ENCODE results near the gene LRRC41.
"Not testable (repeated sequence)": the region's sequence is repeated elsewhere in the genome, so short reads cannot be mapped to it uniquely, and the experiment has no call there.

The LRRC41 gene

DNA sequence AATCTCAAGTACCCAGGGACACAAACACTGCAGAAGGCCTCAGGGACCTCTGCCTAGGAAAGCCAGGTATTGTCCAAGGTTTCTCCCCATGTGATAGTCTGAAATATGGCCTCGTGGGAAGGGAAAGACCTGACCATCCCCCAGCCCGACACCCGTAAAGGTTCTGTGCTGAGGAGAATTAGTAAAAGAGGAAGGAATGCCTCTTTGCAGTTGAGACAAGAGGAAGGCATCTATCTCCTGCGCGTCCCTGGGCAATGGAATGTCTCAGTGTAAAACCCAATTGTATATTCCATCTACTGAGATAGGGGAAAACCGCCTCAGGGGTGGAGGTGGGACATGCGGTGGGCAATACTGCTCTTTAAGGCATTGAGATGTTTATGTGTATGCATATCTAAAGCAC, 26.4 kb upstream of the LRRC41 start:
- not testable (repeated sequence) for DNase-seq (ENCODE audit: extremely low spot score, insufficient read length, low read depth); FAIRE-seq

- peak; percentile 67 for FAIRE-seq
- not testable (repeated sequence) for DNase-seq (ENCODE audit: extremely low spot score, insufficient read length, low read depth)
Measured at GRCh38 chr1:46328182-46328581, 24.8 kb upstream of the LRRC41 start.

DNA sequence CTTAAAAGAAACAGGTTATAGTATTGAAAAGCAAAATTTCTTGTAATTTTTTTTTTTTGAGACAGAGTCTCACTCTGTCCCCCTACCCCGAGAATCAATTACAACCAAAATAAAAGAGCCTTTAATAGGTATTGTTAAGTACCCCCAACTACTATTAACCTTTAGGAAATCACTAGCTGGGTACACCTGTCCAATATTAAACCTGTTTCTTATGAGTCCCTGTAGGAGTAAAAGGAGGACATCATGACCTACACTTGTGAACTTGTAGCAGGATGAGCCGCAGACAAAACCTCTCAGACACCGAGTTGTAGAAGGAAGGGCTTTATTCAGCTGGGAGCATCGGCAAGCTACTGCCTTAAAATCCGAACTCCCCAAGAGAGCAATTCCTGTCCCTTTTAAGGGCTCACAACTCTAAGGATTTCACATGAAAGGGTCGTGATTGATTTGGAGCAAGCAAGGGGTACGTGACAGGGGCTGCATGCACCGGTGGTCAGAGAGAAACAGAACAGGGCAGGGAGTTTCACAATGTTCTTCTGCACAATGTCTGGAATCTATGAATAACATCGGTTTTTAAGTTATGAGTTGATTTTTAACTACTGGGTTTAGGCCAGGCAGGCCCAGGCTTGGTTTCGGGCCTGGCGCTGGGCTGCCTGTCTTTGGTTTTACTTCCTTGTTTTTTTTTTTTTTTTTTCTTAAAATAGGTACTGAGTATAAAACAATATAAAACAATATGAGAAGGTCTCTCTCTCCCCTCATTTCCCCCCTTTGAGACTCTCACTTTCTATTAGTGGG, 22.1 kb upstream of the LRRC41 start:
- not testable (repeated sequence) for DNase-seq (ENCODE audit: extremely low spot score, insufficient read length, low read depth)
- FAIRE-seq, result peak; percentile 92

DNA sequence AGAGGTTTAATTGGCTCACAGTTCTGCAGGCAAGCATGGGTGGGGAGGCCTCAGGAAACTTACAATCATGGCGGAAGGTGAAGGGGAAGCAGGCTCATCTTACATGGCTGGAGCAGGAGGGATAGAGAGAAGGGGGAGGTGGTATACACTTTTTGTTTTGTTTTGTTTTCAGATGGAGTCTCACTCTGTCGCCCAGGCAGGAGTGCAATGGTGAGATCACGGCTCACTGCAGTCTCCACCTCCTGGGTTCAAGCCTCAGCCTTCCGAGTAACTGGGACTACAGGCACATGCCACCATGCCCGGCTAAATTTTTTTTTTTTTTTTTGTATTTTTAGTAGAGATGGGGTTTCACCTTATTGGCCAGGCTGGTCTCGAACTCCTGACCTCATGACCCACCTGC, 18.8 kb upstream of the LRRC41 start:
- DNase-seq (ENCODE audit: extremely low spot score, insufficient read length, low read depth); FAIRE-seq: not testable (repeated sequence)

DNA sequence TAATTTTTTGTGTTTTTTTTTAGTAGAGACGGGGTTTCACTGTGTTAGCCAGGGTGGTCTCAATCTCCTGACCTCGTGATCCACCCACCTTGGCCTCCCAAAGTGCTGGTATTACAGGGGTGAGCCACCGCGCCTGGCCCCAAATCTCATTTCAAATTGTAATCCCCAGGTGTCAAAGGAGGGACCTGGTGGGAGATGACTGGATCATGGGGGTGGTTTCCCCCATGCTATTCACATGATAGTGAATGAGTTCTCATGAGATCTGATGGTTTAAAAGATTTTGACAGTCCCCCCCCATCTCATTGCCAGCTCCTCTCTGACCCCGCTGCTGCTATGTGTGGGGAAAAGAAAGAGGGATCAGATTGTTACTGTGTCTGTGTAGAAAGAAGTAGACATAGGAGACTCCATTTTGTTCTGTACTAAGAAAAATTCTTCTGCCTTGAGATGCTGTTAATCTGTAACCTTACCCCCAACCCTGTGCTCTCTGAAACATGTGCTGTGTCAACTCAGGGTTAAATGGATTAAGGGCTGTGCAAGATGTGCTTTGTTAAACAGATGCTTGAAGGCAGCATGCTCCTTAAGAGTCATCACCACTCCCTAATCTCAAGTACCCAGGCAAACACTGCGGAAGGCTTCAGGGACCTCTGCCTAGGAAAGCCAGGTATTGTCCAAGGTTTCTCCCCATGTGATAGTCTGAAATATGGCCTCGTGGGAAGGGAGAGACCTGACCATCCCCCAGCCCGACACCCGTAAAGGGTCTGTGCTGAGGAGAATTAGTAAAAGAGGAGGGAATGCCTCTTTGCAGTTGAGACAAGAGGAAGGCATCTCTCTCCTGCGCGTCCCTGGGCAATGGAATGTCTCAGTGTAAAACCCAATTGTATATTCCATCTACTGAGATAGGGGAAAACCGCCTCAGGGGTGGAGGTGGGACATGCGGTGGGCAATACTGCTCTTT, 16.8 kb upstream of the LRRC41 start:
- FAIRE-seq; DNase-seq (ENCODE audit: extremely low spot score, insufficient read length, low read depth): not testable (repeated sequence)

DNA sequence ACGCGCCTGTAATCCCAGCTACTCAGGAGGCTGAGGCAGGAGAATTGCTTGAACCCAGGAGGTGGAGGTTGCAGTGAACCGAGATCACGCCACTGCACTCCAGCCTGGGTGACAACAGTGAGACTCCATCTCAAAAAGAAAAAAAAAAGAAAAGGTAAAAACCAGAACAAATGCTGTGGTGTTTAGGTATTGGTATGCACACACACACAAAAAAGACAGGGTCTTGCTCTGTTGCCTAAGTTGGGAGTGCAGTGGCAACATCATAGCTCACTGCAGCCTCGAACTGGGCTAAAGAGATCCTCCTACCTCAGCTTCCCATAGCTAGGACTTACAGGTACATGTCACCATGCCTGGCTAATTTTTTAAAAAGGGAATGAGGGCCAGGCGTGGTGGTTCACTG, 15.9 kb upstream of the LRRC41 start:
- DNase-seq (ENCODE audit: extremely low spot score, insufficient read length, low read depth); FAIRE-seq: not testable (repeated sequence)

- FAIRE-seq (no peak), DNase-seq (ENCODE audit: extremely low spot score, insufficient read length, low read depth) (no peak)
Measured at GRCh38 chr1:46317323-46317722, 13.9 kb upstream of the LRRC41 start.

DNA sequence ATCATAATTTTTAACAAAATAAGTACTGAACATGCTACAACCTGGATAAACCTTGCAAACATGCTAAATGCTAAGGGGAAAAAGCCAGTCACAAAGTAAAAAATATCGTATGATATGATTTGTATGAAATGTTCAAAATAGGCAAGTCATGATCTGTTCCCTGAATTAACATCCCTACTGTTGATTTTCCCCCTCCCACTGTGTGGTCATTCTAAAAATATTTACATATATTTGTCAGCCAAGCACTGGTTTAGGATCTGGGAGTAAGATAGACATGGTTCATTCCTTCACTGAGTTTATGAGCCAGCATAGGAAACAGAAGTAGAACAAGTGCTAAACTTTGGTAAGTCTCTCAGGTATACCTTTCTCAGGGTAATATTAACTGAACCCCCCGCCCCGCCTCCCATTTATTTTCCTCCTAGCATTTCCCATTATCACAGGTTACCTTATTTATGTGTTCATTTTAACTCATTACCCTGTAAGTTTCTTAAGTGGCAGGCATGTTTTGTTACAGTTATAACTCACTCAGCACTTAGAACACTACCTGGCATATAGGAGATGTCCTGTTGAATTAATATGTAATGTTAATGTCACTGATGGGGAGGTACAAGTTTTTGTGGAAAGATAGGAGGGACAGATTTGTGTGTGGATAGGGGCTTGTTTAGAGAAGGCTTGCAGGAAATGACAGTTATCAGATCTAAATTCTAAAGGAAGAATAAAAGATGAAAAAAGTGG, 12.4 kb upstream of the LRRC41 start:
- FAIRE-seq (no peak), DNase-seq (ENCODE audit: extremely low spot score, insufficient read length, low read depth) (no peak)

DNA sequence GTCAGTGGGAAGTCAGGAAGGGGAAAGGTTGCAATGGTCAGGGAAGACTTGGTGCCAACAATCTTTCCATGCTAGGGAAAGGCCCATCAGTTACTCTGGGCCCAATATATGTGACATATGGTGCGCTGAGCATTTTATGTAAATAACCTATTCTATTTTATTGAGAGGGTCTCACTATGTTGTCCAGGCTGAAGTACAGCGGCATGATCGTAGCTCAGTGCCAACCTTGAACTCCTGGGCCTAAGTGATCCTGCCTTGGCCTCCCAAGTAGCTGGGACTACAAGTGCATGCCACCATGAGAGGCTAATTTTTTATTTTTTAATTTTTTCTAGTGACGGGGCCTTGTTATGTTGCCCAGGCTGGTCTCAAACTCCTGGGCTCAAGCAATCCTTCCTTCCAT, 6.9 kb upstream of the LRRC41 start:
- FAIRE-seq (no peak), DNase-seq (ENCODE audit: extremely low spot score, insufficient read length, low read depth) (no peak)

GRCh38 chr1:46309401-46310159, 6.2 kb upstream of the LRRC41 start:
- no peak for FAIRE-seq
- DNase-seq (ENCODE audit: extremely low spot score, insufficient read length, low read depth), result no peak

DNA sequence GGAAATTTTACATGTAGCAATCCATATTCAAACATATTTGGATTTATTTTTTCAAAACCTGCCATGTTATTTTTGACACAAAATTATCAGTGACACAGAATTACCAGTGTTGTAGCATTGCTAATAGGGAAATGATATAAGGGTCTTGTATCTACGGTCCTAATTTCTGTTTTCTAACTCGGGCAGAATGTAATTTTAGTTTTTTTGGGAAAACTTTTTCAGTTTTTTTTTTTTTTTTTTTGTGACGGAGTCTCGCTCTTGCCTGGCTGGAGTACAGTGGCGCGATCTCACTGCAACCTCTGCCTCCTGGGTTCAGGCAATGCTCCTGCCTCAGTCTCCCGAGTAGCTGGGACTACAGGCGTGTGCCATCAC, 2.7 kb upstream of the LRRC41 start:
- no peak for FAIRE-seq
- no peak for DNase-seq (ENCODE audit: extremely low spot score, insufficient read length, low read depth)

- FAIRE-seq (no peak), DNase-seq (ENCODE audit: extremely low spot score, insufficient read length, low read depth) (no peak)
Measured at GRCh38 chr1:46303872-46304326, 483 bp upstream of the LRRC41 start.

DNA sequence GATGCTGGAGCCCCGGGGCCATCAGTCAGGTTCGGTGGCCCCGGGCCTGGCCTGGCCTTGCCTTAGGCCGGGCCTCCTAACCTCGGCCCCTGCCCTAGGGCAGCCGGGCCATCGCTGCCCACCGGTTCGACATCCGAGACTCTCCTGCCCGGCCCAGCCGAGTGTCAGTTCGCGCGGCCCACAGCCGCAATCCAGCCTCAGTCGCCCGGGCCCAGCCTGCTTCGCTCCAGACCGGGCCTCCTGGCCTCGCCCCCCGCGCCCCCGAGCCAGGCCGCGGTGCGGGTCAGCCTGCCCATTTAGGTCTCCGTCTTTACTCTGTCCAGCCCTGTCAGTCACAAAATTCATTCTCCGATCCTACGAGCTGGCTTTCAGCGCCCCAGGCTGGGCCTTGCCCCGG, 777 bp downstream of the LRRC41 start:
- DNase-seq (ENCODE audit: extremely low spot score, insufficient read length, low read depth) (no peak), FAIRE-seq (no peak)

DNA sequence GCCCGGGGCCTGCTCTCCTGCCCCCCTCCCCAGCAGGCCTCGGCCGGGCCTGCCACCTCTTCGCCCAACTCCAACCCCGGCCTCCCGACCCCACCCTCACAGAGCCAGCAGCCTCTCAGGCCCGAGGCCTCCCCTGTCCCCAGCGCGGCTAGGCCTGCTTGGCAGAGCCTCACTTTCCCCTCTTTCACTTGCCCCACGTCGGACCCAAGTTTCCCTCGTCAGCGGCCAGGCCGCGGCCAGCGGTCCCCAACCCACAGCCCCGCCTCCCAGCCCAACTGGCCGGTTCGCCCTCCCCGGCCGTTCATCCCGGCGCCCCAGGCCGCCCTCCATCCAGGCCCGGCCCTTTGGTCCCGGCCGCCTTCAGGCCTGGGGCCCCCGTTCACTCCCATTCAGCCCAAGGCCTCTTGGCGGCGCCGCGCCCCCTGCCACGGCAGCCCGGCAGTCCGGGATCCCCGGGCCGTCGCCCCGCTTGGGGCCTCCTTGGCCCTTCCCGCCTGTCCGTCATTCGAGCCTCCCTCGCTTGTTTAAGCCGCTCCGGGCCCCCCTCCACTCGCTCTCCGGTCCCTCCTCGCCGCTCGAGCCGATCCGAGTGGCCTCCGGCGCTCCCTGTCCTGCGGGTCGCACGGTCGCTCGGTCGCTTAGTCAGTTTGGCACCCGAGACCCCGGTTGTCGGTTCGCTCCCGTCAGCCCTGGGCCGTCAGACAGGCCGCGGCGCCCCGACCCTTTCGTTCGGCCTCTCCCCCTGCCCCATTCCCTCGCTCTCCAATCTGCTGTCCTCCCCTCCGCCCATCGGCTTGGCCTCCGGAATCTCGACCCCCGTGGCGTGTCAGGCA, 1.4 kb downstream of the LRRC41 start:
- peak; percentile 40 for DNase-seq (ENCODE audit: extremely low spot score, insufficient read length, low read depth)
- no peak for FAIRE-seq

- FAIRE-seq (no peak), DNase-seq (ENCODE audit: extremely low spot score, insufficient read length, low read depth) (no peak)
Measured at GRCh38 chr1:46301406-46301807, 2.0 kb downstream of the LRRC41 start.

- FAIRE-seq, result no peak
- no peak for DNase-seq (ENCODE audit: extremely low spot score, insufficient read length, low read depth)
Measured at GRCh38 chr1:46300673-46301405, 2.6 kb downstream of the LRRC41 start.

DNA sequence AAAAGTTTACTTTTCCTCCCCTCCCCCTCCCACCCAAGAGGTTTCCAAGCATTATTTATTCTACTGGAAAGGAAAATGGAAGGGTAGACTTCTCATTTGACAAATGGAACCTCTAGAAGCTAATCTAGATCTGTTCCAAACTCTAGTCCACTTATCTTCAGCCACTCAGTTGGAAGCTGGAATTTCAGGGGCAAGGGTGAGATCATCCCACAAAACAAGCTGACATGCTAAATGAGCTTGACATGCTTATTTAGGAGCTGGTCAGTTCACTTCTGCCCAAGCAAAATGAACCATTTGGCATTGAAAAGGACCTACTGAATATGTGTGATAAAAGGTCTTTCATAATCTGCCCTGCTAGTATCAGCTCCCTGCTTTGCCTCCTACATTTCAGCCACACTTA, 5.0 kb downstream of the LRRC41 start:
- no peak for FAIRE-seq

GRCh38 chr1:46295306-46295705, 8.1 kb downstream of the LRRC41 start:
- no peak for FAIRE-seq

More for the DNA sequence above, 5.0 kb downstream of the LRRC41 start:
- DNase-seq (ENCODE audit: extremely low spot score, insufficient read length, low read depth), result no peak

More at GRCh38 chr1:46295306-46295705, 8.1 kb downstream of the LRRC41 start:
- no peak for DNase-seq (ENCODE audit: extremely low spot score, insufficient read length, low read depth)

Measured in GM18507 (cell line).